ENCODE results near the gene ETS1.

DNA sequence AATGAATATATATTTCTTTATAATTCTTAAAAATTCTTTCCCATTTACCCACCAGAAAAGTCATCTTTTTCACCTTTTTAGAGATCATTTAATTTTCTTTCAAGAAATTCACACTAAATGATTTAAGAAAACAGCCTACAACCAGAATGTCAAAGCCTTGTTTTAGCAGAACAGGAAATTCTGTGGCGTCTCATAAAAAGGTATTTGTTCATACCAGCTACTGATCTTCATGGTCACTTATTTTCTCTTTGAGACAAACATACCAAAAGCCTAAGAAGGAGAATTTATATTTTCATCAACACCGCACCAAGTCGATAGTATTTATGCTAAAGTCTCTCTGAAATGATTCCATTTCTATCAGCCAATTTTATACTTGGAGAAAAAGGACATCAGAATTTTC, 105.3 kb downstream of the ETS1 start:
- TF ChIP-seq, protein P1, sequence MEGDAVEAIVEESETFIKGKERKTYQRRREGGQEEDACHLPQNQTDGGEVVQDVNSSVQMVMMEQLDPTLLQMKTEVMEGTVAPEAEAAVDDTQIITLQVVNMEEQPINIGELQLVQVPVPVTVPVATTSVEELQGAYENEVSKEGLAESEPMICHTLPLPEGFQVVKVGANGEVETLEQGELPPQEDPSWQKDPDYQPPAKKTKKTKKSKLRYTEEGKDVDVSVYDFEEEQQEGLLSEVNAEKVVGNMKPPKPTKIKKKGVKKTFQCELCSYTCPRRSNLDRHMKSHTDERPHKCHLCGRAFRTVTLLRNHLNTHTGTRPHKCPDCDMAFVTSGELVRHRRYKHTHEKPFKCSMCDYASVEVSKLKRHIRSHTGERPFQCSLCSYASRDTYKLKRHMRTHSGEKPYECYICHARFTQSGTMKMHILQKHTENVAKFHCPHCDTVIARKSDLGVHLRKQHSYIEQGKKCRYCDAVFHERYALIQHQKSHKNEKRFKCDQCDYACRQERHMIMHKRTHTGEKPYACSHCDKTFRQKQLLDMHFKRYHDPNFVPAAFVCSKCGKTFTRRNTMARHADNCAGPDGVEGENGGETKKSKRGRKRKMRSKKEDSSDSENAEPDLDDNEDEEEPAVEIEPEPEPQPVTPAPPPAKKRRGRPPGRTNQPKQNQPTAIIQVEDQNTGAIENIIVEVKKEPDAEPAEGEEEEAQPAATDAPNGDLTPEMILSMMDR (IDR thresholded peaks at IDR 0.05; ENCODE audit: low read depth, low read length), result no peak
- TF ChIP-seq POLR2A (IDR thresholded peaks at IDR 0.05; ENCODE audit: extremely low read depth, insufficient read length), result no peak
